Peyer's patch (tissue), 4 donors: ENCODE results near the gene FBXO28. TPM values are rescaled to one million over a fixed set of nuclear protein-coding genes. Genes with fewer than 3 reads are reported as not detected.

ENCODE experiments used
- DNase-seq, 3 donors: peaks; one replicate each; pipeline ENCODE4 v3.0.0-alpha.2; 2017 to 2019
- H3K27ac ChIP-seq, 4 donors: fragments of 200-600 bp; sonication (generic); one replicate each; pipeline ENCODE4 v1.5.1; 2016 to 2019
- H3K27me3 ChIP-seq, 2 donors: fragments of 200-600 bp; sonication (generic); one replicate each; pipeline ENCODE4 v1.5.1; 2019
- H3K36me3 ChIP-seq, 3 donors: fragments of 200-600 bp; sonication (generic); one replicate each; pipeline ENCODE4 v1.5.1; 2016 to 2019
- H3K4me1 ChIP-seq, 4 donors: fragments of 200-600 bp; sonication (generic); one replicate each; pipeline ENCODE4 v1.5.1; 2016 to 2019
- H3K4me3 ChIP-seq, 4 donors: fragments of 200-600 bp; sonication (generic); 1 replicate in 3 of 4; 2 replicates in 1 of 4; pipeline ENCODE4 v1.5.1; 2016 to 2019; ENCODE audit warnings: mild to moderate bottlenecking in 1 of 4
- H3K9me3 ChIP-seq, 4 donors: fragments of 200-600 bp; sonication (generic); one replicate each; pipeline ENCODE4 v1.5.1; 2016 to 2019; ENCODE audit warnings: mild to moderate bottlenecking in 1 of 4
- POLR2A ChIP-seq, 2 donors: fragments of 450-650 bp; IDR thresholded peaks; one replicate each; pipeline ENCODE4 v1.5.1; 2017; ENCODE audit warnings: antibody characterized with exemption in 2 of 2, mild to moderate bottlenecking in 2 of 2, moderate library complexity in 2 of 2
- total RNA-seq, 4 donors: library from RNA; depleted of rRNA; stranded (reverse); fragments of >200 nt; gene quantifications; one replicate each; pipeline ENCODE4 v1.1.0, GENCODE V29; 2016
- TF ChIP-seq, protein P1 (sequence below), 6 experiments: fragments of 450-650 bp in 4 of 6; fragments of 200-600 bp in 2 of 6; sonication (generic) in 1 of 6; IDR thresholded peaks; one replicate each; pipeline ENCODE4 v1.5.1; 2017 to 2019; ENCODE audit warnings: antibody characterized with exemption in 6 of 6, mild to moderate bottlenecking in 3 of 6, moderate library complexity in 1 of 6

FBXO28 gene, protein sequence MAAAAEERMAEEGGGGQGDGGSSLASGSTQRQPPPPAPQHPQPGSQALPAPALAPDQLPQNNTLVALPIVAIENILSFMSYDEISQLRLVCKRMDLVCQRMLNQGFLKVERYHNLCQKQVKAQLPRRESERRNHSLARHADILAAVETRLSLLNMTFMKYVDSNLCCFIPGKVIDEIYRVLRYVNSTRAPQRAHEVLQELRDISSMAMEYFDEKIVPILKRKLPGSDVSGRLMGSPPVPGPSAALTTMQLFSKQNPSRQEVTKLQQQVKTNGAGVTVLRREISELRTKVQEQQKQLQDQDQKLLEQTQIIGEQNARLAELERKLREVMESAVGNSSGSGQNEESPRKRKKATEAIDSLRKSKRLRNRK
- total RNA-seq: 10 to 100 TPM; 20.5 to 34.0 (median 28.5) TPM

DNA sequence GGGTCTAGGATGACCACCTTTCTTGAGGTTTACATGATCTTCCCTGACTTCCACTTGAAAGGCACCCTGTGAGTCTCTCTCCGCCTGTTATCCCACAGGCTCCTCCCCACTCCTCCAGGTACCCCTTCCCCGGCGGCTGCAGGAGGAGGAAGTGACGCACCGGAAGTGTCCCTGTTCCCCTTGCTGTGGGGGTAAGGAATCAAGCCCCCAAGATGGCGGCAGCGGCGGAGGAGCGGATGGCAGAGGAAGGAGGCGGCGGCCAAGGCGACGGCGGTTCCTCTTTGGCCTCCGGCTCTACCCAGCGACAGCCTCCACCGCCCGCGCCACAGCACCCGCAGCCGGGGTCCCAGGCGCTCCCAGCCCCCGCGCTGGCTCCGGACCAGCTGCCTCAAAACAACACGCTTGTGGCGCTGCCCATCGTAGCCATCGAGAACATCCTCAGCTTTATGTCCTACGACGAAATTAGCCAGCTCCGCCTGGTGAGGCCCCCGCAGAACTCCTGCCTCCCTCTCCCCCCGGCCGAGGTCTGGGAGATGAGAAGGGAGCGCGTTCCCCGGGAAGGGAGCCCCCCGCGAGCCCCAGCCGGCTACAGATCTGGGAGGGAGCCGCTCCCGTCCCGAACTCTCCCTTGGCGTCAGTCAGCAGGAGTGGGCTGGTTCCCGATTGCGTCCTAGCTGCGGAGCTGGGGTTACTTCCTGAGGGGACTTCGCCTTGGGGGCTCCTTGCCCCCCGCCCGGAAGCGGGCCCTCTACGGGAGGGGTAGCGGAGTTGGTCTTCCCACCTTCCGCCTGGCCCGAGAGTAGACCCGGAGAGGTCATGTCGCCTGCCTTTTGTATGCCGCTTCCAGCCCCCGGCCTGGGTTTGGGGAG lies at the start of gene FBXO28:
TSS of gene FBXO28 (plus strand) at position 194 of the 869 bp plus-strand sequence. CDS start at position 213, 19 bp downstream.
- peak; percentile 91 to 97 (median 94) for DNase-seq
- peak within 1 kb of the TSS; percentile 90 to 96 (median 94) for H3K27ac ChIP-seq
- TF ChIP-seq POLR2A (IDR thresholded peaks at IDR 0.05): peak; percentile 80 to 82
- TF ChIP-seq, protein P1, sequence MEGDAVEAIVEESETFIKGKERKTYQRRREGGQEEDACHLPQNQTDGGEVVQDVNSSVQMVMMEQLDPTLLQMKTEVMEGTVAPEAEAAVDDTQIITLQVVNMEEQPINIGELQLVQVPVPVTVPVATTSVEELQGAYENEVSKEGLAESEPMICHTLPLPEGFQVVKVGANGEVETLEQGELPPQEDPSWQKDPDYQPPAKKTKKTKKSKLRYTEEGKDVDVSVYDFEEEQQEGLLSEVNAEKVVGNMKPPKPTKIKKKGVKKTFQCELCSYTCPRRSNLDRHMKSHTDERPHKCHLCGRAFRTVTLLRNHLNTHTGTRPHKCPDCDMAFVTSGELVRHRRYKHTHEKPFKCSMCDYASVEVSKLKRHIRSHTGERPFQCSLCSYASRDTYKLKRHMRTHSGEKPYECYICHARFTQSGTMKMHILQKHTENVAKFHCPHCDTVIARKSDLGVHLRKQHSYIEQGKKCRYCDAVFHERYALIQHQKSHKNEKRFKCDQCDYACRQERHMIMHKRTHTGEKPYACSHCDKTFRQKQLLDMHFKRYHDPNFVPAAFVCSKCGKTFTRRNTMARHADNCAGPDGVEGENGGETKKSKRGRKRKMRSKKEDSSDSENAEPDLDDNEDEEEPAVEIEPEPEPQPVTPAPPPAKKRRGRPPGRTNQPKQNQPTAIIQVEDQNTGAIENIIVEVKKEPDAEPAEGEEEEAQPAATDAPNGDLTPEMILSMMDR (IDR thresholded peaks at IDR 0.05): peak in 1 of 6 experiments; percentile 2
- H3K27me3 ChIP-seq: no peaks in the 10 kb centered on the region
- peak within 1 kb of the TSS; percentile 76 to 95 (median 84) for H3K4me3 ChIP-seq
- peaks cover 0 to 21% (median 2%) of the 10 kb centered on the region in 4 donors for H3K4me1 ChIP-seq
- no peaks in the 10 kb centered on the region for H3K9me3 ChIP-seq
- no peaks in the 10 kb centered on the region for H3K36me3 ChIP-seq

DNA sequence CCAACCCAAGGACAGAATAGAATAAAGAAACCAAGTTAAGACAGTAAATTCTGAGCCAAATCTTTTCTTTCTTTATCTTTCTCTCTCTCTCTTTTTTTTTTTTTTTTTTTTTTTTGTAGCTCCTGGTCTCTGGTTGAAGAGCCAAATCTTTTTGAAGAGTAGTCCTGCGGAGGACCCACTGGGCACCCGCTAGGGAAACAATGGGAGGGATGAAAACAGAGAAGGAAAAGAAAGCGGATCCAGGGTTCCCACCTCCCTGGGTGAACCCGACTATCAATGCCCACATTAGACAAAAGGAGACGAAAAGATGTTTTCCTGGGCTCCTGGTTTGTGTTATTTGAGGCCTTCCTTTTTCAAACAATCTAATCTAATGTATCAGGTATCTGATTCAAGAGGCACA lies 49.8 kb upstream of the FBXO28 start:
- no peak overlapping the region for H3K4me3 ChIP-seq
- peaks cover 0 to 11% (median 0%) of the 10 kb centered on the region in 4 donors for H3K4me1 ChIP-seq
- no peak for TF ChIP-seq POLR2A (IDR thresholded peaks at IDR 0.05)
- TF ChIP-seq, protein P1 (IDR thresholded peaks at IDR 0.05): no peak
- no peak overlapping the region for H3K27ac ChIP-seq
- H3K27me3 ChIP-seq: no peaks in the 10 kb centered on the region
- no peak for DNase-seq
- no peaks in the 10 kb centered on the region for H3K36me3 ChIP-seq
- peaks cover 0 to 2% (median 0%) of the 10 kb centered on the region in 4 donors for H3K9me3 ChIP-seq

DNA sequence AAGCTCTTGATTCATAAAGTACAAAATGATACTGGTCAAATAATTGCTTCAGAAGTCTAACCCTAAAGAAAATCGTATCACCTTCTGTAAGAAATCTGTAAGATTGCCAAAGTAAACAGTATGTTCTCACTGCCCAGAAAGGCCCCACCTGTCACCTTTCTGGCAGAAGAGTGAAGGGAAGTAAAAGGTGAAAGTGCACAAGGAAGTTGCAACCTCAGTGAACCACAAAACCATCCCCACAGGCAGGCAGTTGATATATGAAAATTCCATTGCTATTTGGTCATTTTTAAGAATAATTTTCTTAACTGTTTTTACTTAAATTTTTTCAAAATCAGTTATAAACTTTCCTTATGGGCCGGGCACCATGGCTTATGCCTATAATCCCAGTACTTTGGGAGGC lies 48.5 kb upstream of the FBXO28 start:
- Histone ChIP-seq H3K27ac (peak overlapping the region in 1 of 4 donors; percentile 0), H3K4me3 (no peak overlapping the region)

DNA sequence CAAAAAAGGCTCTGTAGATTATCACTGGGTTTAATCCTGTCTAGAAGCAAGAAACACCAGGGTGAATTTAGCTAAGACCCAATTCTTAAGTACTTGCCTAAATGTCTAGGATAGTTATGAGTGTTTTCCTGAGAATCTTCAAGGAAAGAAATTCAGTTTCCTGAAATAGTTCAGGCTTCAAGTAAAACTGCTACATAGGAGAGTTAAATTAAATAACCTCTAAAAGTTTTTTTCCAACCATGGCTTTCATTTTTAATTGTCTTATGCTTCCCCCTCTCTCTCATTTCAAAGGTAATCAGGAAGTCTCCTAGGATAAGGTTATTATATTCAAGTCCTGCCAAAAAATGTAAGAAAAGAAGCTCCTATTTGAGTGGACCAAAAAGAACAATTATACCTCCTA lies 46.7 kb upstream of the FBXO28 start:
- Histone ChIP-seq H3K4me1 (peaks cover 0 to 11% (median 0%) of the 10 kb centered on the region in 4 donors), H3K9me3 (no peaks in the 10 kb centered on the region), H3K4me3 (no peak overlapping the region), H3K36me3 (no peaks in the 10 kb centered on the region), H3K27ac (no peak overlapping the region), H3K27me3 (no peaks in the 10 kb centered on the region)
- TF ChIP-seq POLR2A (IDR thresholded peaks at IDR 0.05): no peak
- TF ChIP-seq, protein P1 (IDR thresholded peaks at IDR 0.05): no peak
- DNase-seq: no peak

More for the DNA sequence above, 48.5 kb upstream of the FBXO28 start:
- H3K9me3 ChIP-seq: no peaks in the 10 kb centered on the region
- H3K27me3 ChIP-seq: no peaks in the 10 kb centered on the region
- DNase-seq: peak in 1 of 3 donors; percentile 56
- H3K36me3 ChIP-seq: no peaks in the 10 kb centered on the region
- TF ChIP-seq, protein P1 (IDR thresholded peaks at IDR 0.05): no peak
- peaks cover 0 to 11% (median 0%) of the 10 kb centered on the region in 4 donors for H3K4me1 ChIP-seq

DNA sequence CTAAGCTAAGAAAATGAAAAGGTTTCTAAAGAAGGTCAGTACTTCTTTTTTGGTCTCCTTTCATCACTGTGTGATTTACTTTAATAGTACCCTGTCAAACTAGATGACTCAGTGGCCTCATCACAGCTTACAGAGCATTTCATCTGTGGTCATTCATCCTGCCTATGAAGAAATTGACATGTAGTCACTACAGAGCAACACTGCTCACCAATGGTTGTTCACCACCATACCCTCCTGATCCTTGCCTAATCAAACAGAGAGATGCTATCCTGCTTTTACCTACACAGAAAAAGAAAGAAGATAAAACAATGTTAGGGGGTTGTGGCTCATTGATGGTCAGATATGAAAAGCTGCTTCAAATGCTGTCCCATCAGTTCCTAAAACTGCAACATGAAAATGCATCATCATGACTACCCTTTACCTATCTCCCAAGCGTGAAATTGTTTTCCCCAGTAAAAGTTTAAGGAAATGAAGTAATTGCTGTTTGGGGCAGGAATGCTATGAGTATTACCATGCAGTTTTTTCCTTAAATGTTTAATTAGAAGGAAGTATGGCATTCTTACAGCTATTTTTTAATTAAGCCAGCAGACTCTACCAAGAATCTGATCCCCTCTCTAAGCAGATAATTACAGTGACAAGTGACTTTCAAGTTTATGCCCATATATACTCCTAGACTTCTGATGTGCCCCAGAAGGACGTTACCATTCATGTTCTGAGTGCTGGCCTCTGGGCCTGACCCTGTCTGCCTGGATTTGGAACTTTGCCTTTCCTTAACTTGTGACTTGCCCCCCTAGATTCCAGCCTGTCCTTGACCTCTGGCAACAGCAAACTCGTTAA lies 46.1 kb upstream of the FBXO28 start:
- TF ChIP-seq POLR2A (IDR thresholded peaks at IDR 0.05): no peak
- TF ChIP-seq, protein P1 (IDR thresholded peaks at IDR 0.05): no peak
- Histone ChIP-seq H3K4me1 (peaks cover 0 to 11% (median 0%) of the 10 kb centered on the region in 4 donors), H3K4me3 (no peak overlapping the region), H3K36me3 (no peaks in the 10 kb centered on the region), H3K27ac (no peak overlapping the region), H3K27me3 (no peaks in the 10 kb centered on the region), H3K9me3 (no peaks in the 10 kb centered on the region)
- DNase-seq: no peak
